Hepatocyte (in vitro differentiated cells): Measurements from ENCODE around the gene TTC28. TPM values are rescaled to one million over a fixed set of nuclear protein-coding genes. Genes with fewer than 3 reads are reported as not detected.

Source experiments
- DNase-seq: peaks from one replicate; pipeline ENCODE4 v3.0.0-alpha.2; 2016; ENCODE audit warnings: low spot score
- H2AFZ ChIP-seq: fragments of 200-600 bp; sonication (generic); 2 replicates; pipeline ENCODE4 v1.6.0; 2016; ENCODE audit warnings: antibody characterized with exemption, mild to moderate bottlenecking
- H3K27ac ChIP-seq: fragments of 200-600 bp; sonication (generic); 2 replicates; pipeline ENCODE4 v1.5.1; 2016; ENCODE audit warnings: mild to moderate bottlenecking
- H3K27me3 ChIP-seq: fragments of 200-600 bp; sonication (generic); 2 replicates; pipeline ENCODE4 v1.6.1; 2016
- H3K36me3 ChIP-seq: fragments of 200-600 bp; sonication (generic); replicated peaks from 2 replicates; pipeline ENCODE4 v1.5.1; 2016; ENCODE audit warnings: low read depth; ENCODE audit not compliant: insufficient read depth
- H3K4me1 ChIP-seq: fragments of 200-600 bp; sonication (generic); 2 replicates; pipeline ENCODE4 v1.5.1; 2016; ENCODE audit warnings: mild to moderate bottlenecking, moderate library complexity; ENCODE audit not compliant: insufficient read depth
- H3K4me2 ChIP-seq: fragments of 200-600 bp; sonication (generic); 2 replicates; pipeline ENCODE4 v1.6.0; 2016
- H3K4me3 ChIP-seq: fragments of 200-600 bp; sonication (generic); 2 replicates; pipeline ENCODE4 v1.5.1; 2016; ENCODE audit warnings: mild to moderate bottlenecking
- H3K79me2 ChIP-seq: fragments of 200-600 bp; sonication (generic); 2 replicates; pipeline ENCODE4 v1.6.0; 2017; ENCODE audit warnings: mild to moderate bottlenecking
- H3K9me2 ChIP-seq: fragments of 200-600 bp; sonication (generic); replicated peaks from 2 replicates; pipeline ENCODE4 v1.6.0; 2017; ENCODE audit warnings: mild to moderate bottlenecking; ENCODE audit not compliant: insufficient read depth
- H3K9me3 ChIP-seq: fragments of 200-600 bp; sonication (generic); 2 replicates; pipeline ENCODE4 v1.5.1; 2016; ENCODE audit warnings: low read depth, mild to moderate bottlenecking
- H4K20me1 ChIP-seq: fragments of 200-600 bp; sonication (generic); 2 replicates; pipeline ENCODE4 v1.6.0; 2016; ENCODE audit warnings: mild to moderate bottlenecking; ENCODE audit not compliant: insufficient read depth, poor library complexity, severe bottlenecking
- CTCF ChIP-seq: fragments of 200-600 bp; sonication (generic); IDR thresholded peaks from 2 replicates; pipeline ENCODE4 v1.5.1; 2016; ENCODE audit warnings: antibody characterized with exemption, mild to moderate bottlenecking; ENCODE audit not compliant: poor library complexity
- EZH2 ChIP-seq: fragments of 200-600 bp; sonication (generic); IDR thresholded peaks from 2 replicates; pipeline ENCODE4 v1.6.1; 2016; ENCODE audit warnings: antibody characterized with exemption, mild to moderate bottlenecking, borderline replicate concordance
- EZH2phosphoT487 ChIP-seq: fragments of 200-600 bp; sonication (generic); IDR thresholded peaks from one replicate; pipeline ENCODE4 v1.6.1; 2018; ENCODE audit warnings: antibody characterized with exemption, mild to moderate bottlenecking, low read depth, moderate library complexity; ENCODE audit not compliant: unreplicated experiment, severe bottlenecking
- WGBS: methylation state at CpG from one replicate; pipeline ENCODE4 v1.1.6; 2016; ENCODE audit warnings: low lambda C conversion rate; ENCODE audit errors: missing lambda C conversion rate; 5-methylcytosine and 5-hydroxymethylcytosine counted together
- polyA plus RNA-seq: library from polyadenylated mRNA; unstranded; fragments of >200 nt; fragmentation: Nextera tagmentation; extraction: Ambion mirVana; gene quantifications from 2 replicates; pipeline ENCODE4 v1.2.1, GENCODE V29; 2016
- total RNA-seq: library from RNA; depleted of rRNA; stranded (reverse); fragments of >200 nt; gene quantifications from 2 replicates; pipeline ENCODE4 v1.2.3, GENCODE V29; 2014

TTC28 gene
- total and polyA plus RNA-seq, 2 experiments from 2014 or later: 14.7 to 30.4 TPM

GRCh38 chr22:28095316-28096095 is 584.1 kb downstream of the TTC28 start:
- Histone ChIP-seq H3K9me3 (no peaks in the 10 kb centered on the region), H3K9me2 (no peaks in the 10 kb centered on the region), H3K4me1 (peaks cover 10% of the 10 kb centered on the region), H3K4me2 (no peak overlapping the region), H3K27me3 (no peaks in the 10 kb centered on the region), H3K79me2 (no peaks in the 10 kb centered on the region), H2AFZ (no peak overlapping the region), H3K27ac (no peak overlapping the region), H3K36me3 (no peaks in the 10 kb centered on the region), H4K20me1 (no peaks in the 10 kb centered on the region), H3K4me3 (no peak overlapping the region)
- 75% methylated on average over 5 of the region's 5 CpGs for WGBS
- no peak for TF ChIP-seq EZH2
- no peak for TF ChIP-seq EZH2phosphoT487
- TF ChIP-seq CTCF: no peak
- no peak for DNase-seq

GRCh38 chr22:28094771-28095170 is 584.9 kb downstream of the TTC28 start:
- Histone ChIP-seq H4K20me1 (no peaks in the 10 kb centered on the region), H3K4me2 (no peak overlapping the region), H3K27ac (no peak overlapping the region), H2AFZ (no peak overlapping the region), H3K9me2 (no peaks in the 10 kb centered on the region), H3K9me3 (no peaks in the 10 kb centered on the region), H3K36me3 (no peaks in the 10 kb centered on the region), H3K4me3 (no peak overlapping the region), H3K27me3 (no peaks in the 10 kb centered on the region), H3K79me2 (no peaks in the 10 kb centered on the region), H3K4me1 (peaks cover 10% of the 10 kb centered on the region)
- TF ChIP-seq CTCF (no peak), EZH2phosphoT487 (no peak), EZH2 (no peak)
- 95% methylated on average over 7 of the region's 7 CpGs for WGBS
- DNase-seq: no peak

- no peaks in the 10 kb centered on the region for H4K20me1 ChIP-seq
- H3K9me2 ChIP-seq: no peaks in the 10 kb centered on the region
- H3K79me2 ChIP-seq: no peaks in the 10 kb centered on the region
- no peak for DNase-seq
- no peak overlapping the region for H2AFZ ChIP-seq
- no peak overlapping the region for H3K27ac ChIP-seq
- H3K4me3 ChIP-seq: no peak overlapping the region
- H3K4me1 ChIP-seq: peaks cover 10% of the 10 kb centered on the region
- H3K9me3 ChIP-seq: no peaks in the 10 kb centered on the region
- WGBS: 80% methylated on average over 1 of the region's 1 CpG
- TF ChIP-seq EZH2: no peak
- no peak for TF ChIP-seq CTCF
- no peak for TF ChIP-seq EZH2phosphoT487
- H3K4me2 ChIP-seq: no peak overlapping the region
- no peaks in the 10 kb centered on the region for H3K27me3 ChIP-seq
- H3K36me3 ChIP-seq: no peaks in the 10 kb centered on the region
Observed at GRCh38 chr22:28093711-28094110, 585.9 kb downstream of the TTC28 start.
